Neural progenitor cell (in vitro differentiated cells): ENCODE results near the gene EIF2D. TPM values are rescaled to one million over a fixed set of nuclear protein-coding genes. Genes with fewer than 3 reads are reported as not detected.

Experiments
- DNase-seq: peaks from one replicate; pipeline ENCODE4 v3.0.0-alpha.2; 2016; ENCODE audit warnings: low spot score
- H2AFZ ChIP-seq: fragments of 200-600 bp; sonication (generic); replicated peaks from 2 replicates; pipeline ENCODE4 v1.6.1; 2016; ENCODE audit warnings: antibody characterized with exemption
- H3F3A ChIP-seq: fragments of 200-600 bp; sonication (generic); 2 replicates; pipeline ENCODE4 v1.6.1; 2016; ENCODE audit warnings: antibody characterized with exemption, low read depth
- H3K27ac ChIP-seq: fragments of 200-600 bp; sonication (generic); 2 replicates; pipeline ENCODE4 v1.5.1; 2016; ENCODE audit warnings: mild to moderate bottlenecking
- H3K27me3 ChIP-seq: fragments of 200-600 bp; sonication (generic); 2 replicates; pipeline ENCODE4 v1.6.1; 2016; ENCODE audit warnings: mild to moderate bottlenecking, moderate library complexity
- H3K36me3 ChIP-seq: fragments of 200-600 bp; sonication (generic); 2 replicates; pipeline ENCODE4 v1.5.1; 2016
- H3K4me1 ChIP-seq: fragments of 200-600 bp; sonication (generic); 2 replicates; pipeline ENCODE4 v1.6.1; 2016; ENCODE audit warnings: mixed run types
- H3K4me2 ChIP-seq: fragments of 200-600 bp; sonication (generic); 2 replicates; pipeline ENCODE4 v1.6.1; 2016
- H3K4me3 ChIP-seq: fragments of 200-600 bp; sonication (generic); 2 replicates; pipeline ENCODE4 v1.5.1; 2016
- H3K79me2 ChIP-seq: fragments of 200-600 bp; sonication (generic); 2 replicates; pipeline ENCODE4 v1.6.1; 2016; ENCODE audit warnings: low read depth
- H3K9ac ChIP-seq: fragments of 200-600 bp; sonication (generic); 2 replicates; pipeline ENCODE4 v1.6.1; 2016
- H3K9me3 ChIP-seq: fragments of 200-600 bp; sonication (generic); 2 replicates; pipeline ENCODE4 v1.5.1; 2016; ENCODE audit warnings: low read depth
- H4K20me1 ChIP-seq: fragments of 200-600 bp; sonication (generic); 2 replicates; pipeline ENCODE4 v1.6.1; 2016; ENCODE audit warnings: low read depth
- H3K27ac Mint-ChIP-seq: 3 replicates; pipeline ENCODE4 v1.8.0; 2021; ENCODE audit warnings: mixed read lengths
- H3K27me3 Mint-ChIP-seq: 2 replicates; pipeline ENCODE4 v1.8.0; 2022; ENCODE audit warnings: low read depth, mild to moderate bottlenecking, inconsistent platforms, moderate library complexity, mixed read lengths; ENCODE audit not compliant: insufficient read depth
- H3K36me3 Mint-ChIP-seq: 3 replicates; pipeline ENCODE4 v1.8.0; 2021; ENCODE audit warnings: mixed read lengths
- H3K4me1 Mint-ChIP-seq: 3 replicates; pipeline ENCODE4 v1.8.0; 2021; ENCODE audit warnings: mixed read lengths
- H3K4me3 Mint-ChIP-seq: 3 replicates; pipeline ENCODE4 v1.8.0; 2021; ENCODE audit warnings: mild to moderate bottlenecking, moderate library complexity, mixed read lengths
- H3K9me3 Mint-ChIP-seq: 3 replicates; pipeline ENCODE4 v1.8.0; 2020; ENCODE audit warnings: mixed read lengths
- CTCF ChIP-seq: fragments of 200-600 bp; sonication (generic); IDR thresholded peaks from 2 replicates; pipeline ENCODE4 v1.5.1; 2017; ENCODE audit warnings: antibody characterized with exemption, mild to moderate bottlenecking
- EZH2 ChIP-seq: fragments of 200-600 bp; sonication (generic); IDR thresholded peaks from 2 replicates; pipeline ENCODE4 v1.6.1; 2017; ENCODE audit warnings: antibody characterized with exemption, mild to moderate bottlenecking, moderate library complexity
- EZH2phosphoT487 ChIP-seq: fragments of 200-600 bp; sonication (generic); IDR thresholded peaks from 2 replicates; pipeline ENCODE4 v1.6.1; 2017; ENCODE audit warnings: antibody characterized with exemption
- total RNA-seq: library from RNA; depleted of rRNA; stranded (reverse); fragments of >200 nt; gene quantifications from 2 replicates; pipeline ENCODE4 v1.2.3, GENCODE V29; 2015; ENCODE audit warnings: low replicate concordance

The EIF2D gene
- total RNA-seq, 1 donor from 2014 or later: 47.5 TPM

- H3K79me2 ChIP-seq: no peaks in the 10 kb centered on the region
- no peaks in the 10 kb centered on the region for H3K9me3 Mint-ChIP-seq
- H4K20me1 ChIP-seq: no peaks in the 10 kb centered on the region
- no peak overlapping the region for H2AFZ ChIP-seq
- H3K9ac ChIP-seq: no peak overlapping the region
- TF ChIP-seq EZH2 (no peak), EZH2phosphoT487 (no peak), CTCF (no peak)
- H3K4me2 ChIP-seq: no peak overlapping the region
- H3K36me3 ChIP-seq: no peaks in the 10 kb centered on the region
- DNase-seq: no peak
- H3K4me1 Mint-ChIP-seq: no peaks in the 10 kb centered on the region
- no peak overlapping the region for H3K4me3 ChIP-seq
- no peaks in the 10 kb centered on the region for H3K9me3 ChIP-seq
- no peaks in the 10 kb centered on the region for H3K36me3 Mint-ChIP-seq
- no peaks in the 10 kb centered on the region for H3K27me3 ChIP-seq
- H3K27ac ChIP-seq: no peak overlapping the region
- H3K4me1 ChIP-seq: peaks cover 8% of the 10 kb centered on the region
- H3K27ac Mint-ChIP-seq: no peak overlapping the region
- peaks cover 2% of the 10 kb centered on the region for H3K27me3 Mint-ChIP-seq
- no peaks in the 10 kb centered on the region for H3F3A ChIP-seq
- H3K4me3 Mint-ChIP-seq: no peak overlapping the region
These were observed 36.1 kb downstream of the EIF2D start for GRCh38 chr1:206575894-206576737.

- H3K79me2 ChIP-seq: no peaks in the 10 kb centered on the region
- no peaks in the 10 kb centered on the region for H3K36me3 Mint-ChIP-seq
- no peaks in the 10 kb centered on the region for H3K36me3 ChIP-seq
- H2AFZ ChIP-seq: peak overlapping the region; percentile 73
- no peak for DNase-seq
- H4K20me1 ChIP-seq: no peaks in the 10 kb centered on the region
- TF ChIP-seq EZH2 (no peak), EZH2phosphoT487 (no peak), CTCF (no peak)
- no peak overlapping the region for H3K4me3 ChIP-seq
- no peak overlapping the region for H3K27ac Mint-ChIP-seq
- H3K27me3 Mint-ChIP-seq: peaks cover 2% of the 10 kb centered on the region
- H3K27ac ChIP-seq: no peak overlapping the region
- no peak overlapping the region for H3K4me3 Mint-ChIP-seq
- no peaks in the 10 kb centered on the region for H3K9me3 ChIP-seq
- no peaks in the 10 kb centered on the region for H3K27me3 ChIP-seq
- H3K9ac ChIP-seq: no peak overlapping the region
- H3K4me1 ChIP-seq: peaks cover 8% of the 10 kb centered on the region
- no peaks in the 10 kb centered on the region for H3K4me1 Mint-ChIP-seq
- H3K4me2 ChIP-seq: no peak overlapping the region
- no peaks in the 10 kb centered on the region for H3F3A ChIP-seq
- no peaks in the 10 kb centered on the region for H3K9me3 Mint-ChIP-seq
These were observed 36.9 kb downstream of the EIF2D start for GRCh38 chr1:206575165-206575893.

GRCh38 chr1:206573762-206574161, 38.5 kb downstream of the EIF2D start:
- Histone ChIP-seq H2AFZ (no peak overlapping the region), H3K27ac (no peak overlapping the region), H3K4me1 (peaks cover 8% of the 10 kb centered on the region), H3K9ac (no peak overlapping the region), H3K4me3 (no peak overlapping the region), H4K20me1 (no peaks in the 10 kb centered on the region), H3K36me3 (no peaks in the 10 kb centered on the region), H3K27me3 (no peaks in the 10 kb centered on the region), H3K9me3 (no peaks in the 10 kb centered on the region), H3F3A (no peaks in the 10 kb centered on the region), H3K4me2 (no peak overlapping the region), H3K79me2 (no peaks in the 10 kb centered on the region)
- no peak for DNase-seq
- TF ChIP-seq EZH2phosphoT487 (no peak), CTCF (no peak), EZH2 (no peak)
- Mint-ChIP-seq H3K9me3 (no peaks in the 10 kb centered on the region), H3K4me3 (no peak overlapping the region), H3K4me1 (no peaks in the 10 kb centered on the region), H3K27ac (peak overlapping the region; percentile 65), H3K27me3 (peaks cover 2% of the 10 kb centered on the region), H3K36me3 (no peaks in the 10 kb centered on the region)
